GM18861 (cell line): ENCODE results near the gene NPM3.

Source experiments
- ATAC-seq: cut with Tn5 transposase; IDR thresholded peaks from one replicate; pipeline ENCODE4 v1.9.1; 2021; ENCODE audit not compliant: unreplicated experiment

Gene NPM3

DNA sequence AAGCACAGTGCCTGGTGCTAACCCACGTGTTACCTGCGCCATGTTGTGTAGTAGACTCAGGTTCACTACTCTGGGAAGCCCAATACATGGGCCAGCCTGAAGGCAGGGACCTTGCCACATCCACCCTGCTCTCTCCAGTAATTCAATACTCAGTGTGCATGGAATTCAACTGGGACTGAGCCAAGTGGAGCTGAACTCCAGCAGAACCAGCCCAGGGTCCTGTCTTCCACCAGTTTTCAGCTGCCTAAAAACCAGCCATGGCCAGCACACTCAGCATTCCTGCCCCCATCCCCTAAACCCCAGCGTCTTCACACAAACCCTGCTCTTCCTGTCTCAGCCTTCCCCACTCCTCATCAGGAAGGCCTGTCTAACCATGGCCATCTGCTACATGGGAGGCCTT, 22.7 kb downstream of the NPM3 start:
- no peak for ATAC-seq

DNA sequence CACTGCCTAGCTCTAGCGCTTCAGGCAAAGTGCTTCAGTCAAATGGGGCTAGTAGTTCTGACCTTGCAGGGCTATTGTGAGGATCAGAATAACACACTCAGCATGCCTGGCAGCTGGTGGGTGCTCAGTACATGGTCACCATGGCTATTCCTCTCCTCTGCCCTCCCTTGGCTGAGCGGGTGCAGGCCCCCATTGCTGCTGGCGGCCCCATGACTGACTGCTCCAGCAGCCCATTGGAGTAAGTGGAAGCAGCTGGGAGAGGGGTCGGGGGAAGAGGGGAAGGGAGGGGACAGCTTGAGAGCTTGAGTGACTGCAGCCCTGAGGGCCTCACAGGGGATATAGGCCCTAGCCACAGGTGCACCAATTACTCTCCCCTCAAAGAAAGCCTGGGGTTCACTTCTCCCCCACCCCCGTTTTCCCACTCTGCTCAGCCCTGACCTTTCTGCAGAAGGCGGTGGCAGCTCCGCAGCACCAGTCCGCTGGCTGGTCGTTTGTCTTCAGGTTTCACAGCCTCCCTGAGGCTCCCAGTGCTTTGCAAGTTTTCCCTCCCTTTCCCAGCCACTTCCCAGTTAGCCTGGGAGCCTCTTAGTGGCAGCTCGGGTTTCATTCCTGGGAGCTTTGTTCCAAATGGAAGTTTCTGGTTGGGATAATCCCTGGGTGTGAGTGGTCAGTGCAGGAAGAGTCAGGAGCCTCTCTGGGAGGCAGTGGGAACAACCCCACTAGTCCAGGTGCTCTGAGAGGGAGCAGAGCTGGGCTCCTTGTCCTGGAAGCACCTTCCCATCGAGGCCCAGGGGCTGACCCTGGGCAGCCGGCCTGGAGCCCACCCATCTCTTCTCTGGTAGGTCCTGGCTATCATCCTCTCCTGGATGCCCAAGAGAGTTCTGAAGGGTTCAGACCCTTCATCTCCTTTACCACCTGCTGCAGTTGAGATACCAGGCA, 23.7 kb downstream of the NPM3 start:
- ATAC-seq, result no peak

DNA sequence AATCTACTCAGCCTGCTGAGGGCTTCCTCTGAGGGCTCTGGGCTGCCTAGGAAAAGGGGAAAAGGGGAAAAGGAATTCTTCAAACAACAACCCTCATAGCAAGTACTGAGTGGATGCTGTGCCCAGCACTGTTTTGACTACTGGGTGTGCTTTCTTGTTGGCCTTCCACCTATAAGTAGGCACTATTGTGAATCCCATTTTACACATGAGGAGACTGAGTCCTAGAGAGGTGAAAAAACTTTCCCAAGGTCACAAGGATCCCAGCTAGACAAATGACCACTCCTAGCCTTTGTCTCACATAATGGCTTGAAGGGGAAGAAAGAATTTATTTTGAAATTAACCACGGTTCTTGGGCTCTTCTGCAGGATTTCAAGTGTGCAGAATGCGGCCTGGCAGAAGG, 24.4 kb downstream of the NPM3 start:
- ATAC-seq, result no peak

DNA sequence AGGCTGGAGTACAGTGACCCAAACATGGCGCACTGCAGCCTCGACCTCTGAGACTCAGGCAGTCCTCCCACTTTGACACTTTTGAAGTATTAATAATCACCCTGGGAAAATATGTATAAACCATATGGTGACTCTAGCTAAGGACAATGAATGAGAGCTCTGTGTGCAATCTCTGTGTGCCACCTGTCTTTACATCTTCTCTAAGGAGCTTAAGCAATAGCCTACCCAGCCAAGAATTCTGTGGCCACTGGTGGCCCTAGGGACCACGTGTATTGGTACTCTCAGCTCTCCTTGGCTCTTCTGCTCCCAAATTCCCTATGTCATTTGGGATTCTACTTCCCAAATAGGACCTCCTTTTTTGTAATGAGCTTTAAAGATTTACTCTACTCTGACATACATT, 31.0 kb downstream of the NPM3 start:
- ATAC-seq, result no peak

DNA sequence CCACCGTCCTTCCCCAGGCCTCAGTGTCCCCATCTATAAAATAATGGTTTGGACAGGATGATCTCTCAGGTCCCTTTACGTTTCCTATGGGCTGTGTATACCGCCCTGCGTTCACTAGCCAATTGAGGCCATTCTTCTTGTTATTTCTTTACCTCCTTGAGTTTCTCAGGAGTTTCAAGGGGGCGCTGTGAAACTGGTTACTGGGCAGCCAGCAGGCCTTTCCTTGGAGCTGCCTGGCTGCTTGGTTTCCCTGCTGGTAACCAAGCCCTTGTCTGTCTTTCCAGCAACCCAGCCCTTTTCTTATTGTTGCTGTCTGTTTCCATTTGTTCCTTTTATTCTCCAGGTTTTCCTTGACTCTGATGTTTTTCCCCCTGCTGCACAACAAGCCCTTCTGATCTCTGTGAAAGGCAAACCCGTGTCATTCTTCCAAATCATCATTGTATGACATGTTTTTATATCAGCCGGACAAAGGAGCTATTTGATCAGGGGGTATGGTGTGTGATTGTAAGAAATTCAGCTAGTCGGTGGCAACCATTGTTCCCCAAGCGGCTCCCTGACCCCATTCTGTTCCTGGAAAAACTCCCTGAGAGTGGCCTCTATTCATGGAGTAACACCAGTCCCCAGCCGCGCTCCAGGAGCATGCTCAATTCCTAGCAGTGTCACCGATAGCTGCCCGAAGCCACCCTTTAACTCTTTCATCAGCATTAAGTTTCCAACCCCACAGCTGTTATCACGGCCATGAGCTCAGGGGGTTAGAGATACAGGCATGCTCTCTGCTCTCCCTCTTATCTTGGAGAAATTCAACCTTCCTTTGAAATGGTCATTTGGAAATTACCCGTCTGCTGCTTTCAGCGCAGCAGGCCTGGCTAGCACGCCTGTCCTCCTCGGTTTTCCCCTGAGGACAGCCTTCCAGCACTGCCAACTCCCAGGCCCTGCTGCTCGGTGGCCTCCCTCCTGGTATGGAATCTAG, 33.9 kb downstream of the NPM3 start:
- ATAC-seq, result no peak

DNA sequence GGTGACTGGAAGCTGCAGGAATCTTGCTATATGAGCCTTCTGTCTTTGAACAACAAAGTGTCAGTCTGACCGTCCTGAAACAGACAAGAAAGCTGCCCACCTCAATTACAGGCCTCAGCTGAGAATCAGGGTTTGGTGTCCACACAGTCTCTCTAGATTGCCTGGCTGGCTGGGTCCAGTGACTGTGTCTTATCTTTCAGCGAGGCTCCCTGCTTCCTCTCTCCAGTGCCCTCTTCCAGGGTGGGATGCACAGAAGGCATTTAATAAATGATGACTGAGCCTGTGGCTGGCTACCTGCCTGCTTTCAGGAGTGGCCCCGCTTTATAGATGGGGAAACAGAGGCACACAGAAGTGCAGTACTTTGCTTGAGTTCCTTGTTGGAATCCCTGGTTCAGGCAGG, 34.8 kb downstream of the NPM3 start:
- ATAC-seq, result no peak

DNA sequence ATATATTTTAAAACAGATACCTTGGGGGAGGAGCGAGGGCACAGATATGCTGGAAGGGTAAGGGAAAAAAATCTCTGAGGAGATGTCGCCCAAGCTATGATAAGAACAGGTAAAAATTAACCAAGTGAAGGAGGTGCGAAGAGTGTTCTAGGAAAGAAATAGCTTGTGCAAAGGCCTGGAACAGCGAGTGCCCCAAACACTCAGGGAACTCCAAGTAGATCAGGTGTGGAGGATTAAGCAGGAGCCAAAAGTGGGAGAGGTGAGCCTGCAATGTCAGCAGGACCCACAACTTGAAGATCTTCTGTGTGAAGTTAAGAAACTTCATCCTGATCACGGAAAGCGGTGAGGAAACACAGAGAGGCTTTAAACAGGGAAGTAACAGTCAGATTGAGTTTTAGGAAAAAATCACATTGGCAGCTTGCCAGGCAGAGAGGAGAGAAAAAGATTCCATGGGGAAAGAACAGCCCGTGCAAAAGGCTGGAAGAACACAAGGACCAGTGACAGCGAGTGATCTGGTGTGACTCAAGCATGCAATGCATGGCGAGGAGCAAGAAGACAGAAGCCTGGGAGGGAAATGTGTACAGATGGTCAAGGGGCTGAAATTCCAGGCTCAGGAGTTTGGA, 38.1 kb downstream of the NPM3 start:
- ATAC-seq, result no peak

DNA sequence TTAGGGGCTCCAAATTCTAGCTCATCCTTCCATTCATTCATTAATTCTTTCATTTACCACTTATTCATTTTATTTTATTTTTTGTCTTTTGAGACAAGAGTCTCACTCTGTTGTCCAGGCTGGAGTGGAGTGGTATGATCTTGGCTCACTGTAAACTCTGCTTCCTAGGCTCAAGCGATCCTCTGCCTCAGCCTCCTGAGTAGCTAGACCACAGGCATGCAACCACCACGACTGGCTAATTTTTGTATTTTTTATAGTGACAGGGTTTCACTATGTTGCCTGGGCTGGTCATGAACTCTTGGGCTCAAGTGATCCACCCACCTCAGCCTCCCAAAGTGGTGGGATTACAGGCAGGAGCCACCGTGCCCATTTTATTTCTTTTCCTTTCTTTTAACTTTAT, 39.0 kb downstream of the NPM3 start:
- ATAC-seq, result no peak

DNA sequence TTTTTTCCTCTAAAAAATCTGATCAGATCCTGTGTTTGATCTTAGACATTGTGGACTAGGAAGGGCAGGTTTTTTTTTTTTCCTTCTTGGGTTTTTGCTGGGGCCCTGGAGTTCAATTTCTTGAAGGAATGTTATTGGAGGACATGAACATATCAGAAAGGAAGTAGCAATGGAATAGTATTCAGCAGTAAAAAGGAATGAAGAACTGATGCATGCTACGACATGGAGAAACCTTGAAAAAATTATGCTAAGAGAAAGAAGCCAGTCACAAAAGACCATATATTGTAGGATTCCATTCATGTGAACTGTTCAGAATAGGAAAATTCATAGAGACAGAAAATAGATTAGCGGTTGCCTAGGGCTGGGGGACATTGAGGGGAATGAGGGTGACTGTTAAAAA, 41.3 kb downstream of the NPM3 start:
- no peak for ATAC-seq

DNA sequence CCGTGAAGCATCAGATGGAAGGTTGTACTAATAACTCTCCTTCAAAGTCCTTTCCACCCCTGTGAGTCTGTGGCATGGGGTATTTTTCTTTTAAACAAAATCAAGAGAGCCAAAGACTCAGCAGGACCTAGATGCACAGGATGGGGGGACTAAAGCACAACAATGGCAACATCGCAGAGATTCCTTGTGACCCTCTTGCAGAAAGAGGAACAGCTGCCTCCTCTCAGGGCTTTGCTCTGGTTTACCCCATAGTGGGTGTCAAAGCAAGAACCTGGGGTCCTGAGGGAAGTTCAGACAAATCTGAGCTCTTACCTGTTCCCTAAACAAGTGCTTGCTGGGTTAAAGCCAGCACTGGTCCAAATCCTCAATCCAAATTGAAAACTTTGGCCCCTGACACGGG, 46.6 kb downstream of the NPM3 start:
- ATAC-seq, result no peak

DNA sequence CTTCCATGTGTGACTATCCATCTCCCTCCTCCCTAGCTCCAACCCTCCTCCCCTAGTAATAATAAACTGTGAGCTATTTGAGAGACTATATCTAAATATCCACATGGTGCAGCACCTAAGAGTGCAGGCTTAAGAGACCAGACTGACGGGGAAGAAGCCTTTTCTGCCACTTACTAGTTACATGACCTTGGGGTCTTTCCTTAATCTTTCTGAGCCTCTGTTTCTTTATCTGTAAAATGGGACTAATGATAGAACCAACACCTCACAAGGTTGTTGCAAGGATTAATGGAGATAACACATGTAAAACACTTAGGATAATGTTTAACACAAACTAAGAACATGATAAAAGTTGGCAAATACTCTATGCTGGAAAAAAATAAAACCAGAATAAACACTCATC, 51.1 kb downstream of the NPM3 start:
- ATAC-seq, result no peak
